ENCODE results near the gene IMPDH2. TPM values are rescaled to one million over a fixed set of nuclear protein-coding genes. Genes with fewer than 3 reads are reported as not detected.

Gene IMPDH2
- total and polyA plus RNA-seq, 2 experiments from 2014 or later: 121 to 210 TPM

GRCh38 chr3:49021813-49022687 lies 7.1 kb downstream of the IMPDH2 start, which contains the start of gene NDUFAF3:
NDUFAF3 (plus strand) TSS chr3:49022121; CDS start chr3:49022145, 24 bp downstream.
- DNase-seq: peak; percentile 97
- no peaks in the 10 kb centered on the region for H3K27me3 ChIP-seq (replicated peaks; ENCODE audit: insufficient read depth)
- H3K27ac ChIP-seq: peak within 1 kb of the TSS; percentile 99
- H4K20me1 ChIP-seq (ENCODE audit: insufficient read depth): no peaks in the 10 kb centered on the region
- TF ChIP-seq EZH2 (IDR thresholded peaks at IDR 0.05; ENCODE audit: insufficient read depth, poor library complexity, severe bottlenecking) (no peak), EZH2phosphoT487 (IDR thresholded peaks at IDR 0.05; ENCODE audit: insufficient read depth, low read depth) (no peak)
- 1% methylated on average over 64 to 70 of the region's 83 CpGs for WGBS, 2 experiments (ENCODE audit: low coverage in 1 of 2, low lambda C conversion rate in 2 of 2, missing lambda C conversion rate in 2 of 2)
- peaks cover 6% of the 10 kb centered on the region for H3K4me1 ChIP-seq (ENCODE audit: insufficient read depth)
- H3K9me2 ChIP-seq (ENCODE audit: insufficient read depth): no peaks in the 10 kb centered on the region
- peaks cover 40% of the 10 kb centered on the region for H3F3A ChIP-seq (ENCODE audit: insufficient read depth)
- peak within 1 kb of the TSS; percentile 79 for H2AFZ ChIP-seq
- peak within 1 kb of the TSS; percentile 87 for H3K4me2 ChIP-seq (ENCODE audit: unreplicated experiment)
- H3K9me3 ChIP-seq (ENCODE audit: low read depth): no peaks in the 10 kb centered on the region
- H3K79me2 ChIP-seq (ENCODE audit: insufficient read depth): peaks cover 76% of the 10 kb centered on the region
- peak within 1 kb of the TSS; percentile 96 for H3K9ac ChIP-seq
- H3K4me3 ChIP-seq: peak within 1 kb of the TSS; percentile 84
- in situ Hi-C loops (cut with MboI): no loop called here
- H3K36me3 ChIP-seq (ENCODE audit: low read depth): peaks cover 14% of the 10 kb centered on the region

- DNase-seq: peak; percentile 100
- Histone ChIP-seq H3K9me2 (ENCODE audit: insufficient read depth) (no peaks in the 10 kb centered on the region), H3K4me1 (ENCODE audit: insufficient read depth) (peaks cover 5% of the 10 kb centered on the region; the same call in 1 of the 2 replicates), H4K20me1 (ENCODE audit: insufficient read depth) (no peaks in the 10 kb centered on the region), H3K27ac (peak overlapping the region; percentile 99), H3K79me2 (ENCODE audit: insufficient read depth) (peaks cover 73% of the 10 kb centered on the region), H3F3A (ENCODE audit: insufficient read depth) (peaks cover 39% of the 10 kb centered on the region), H3K9ac (peak overlapping the region; percentile 96), H3K27me3 (replicated peaks; ENCODE audit: insufficient read depth) (no peaks in the 10 kb centered on the region), H3K4me2 (ENCODE audit: unreplicated experiment) (peak overlapping the region; percentile 87), H3K36me3 (ENCODE audit: low read depth) (peaks cover 14% of the 10 kb centered on the region), H3K4me3 (peak overlapping the region; percentile 84), H2AFZ (peak overlapping the region; percentile 79), H3K9me3 (ENCODE audit: low read depth) (no peaks in the 10 kb centered on the region)
- in situ Hi-C loops (cut with MboI): no loop called here
- TF ChIP-seq EZH2 (IDR thresholded peaks at IDR 0.05; ENCODE audit: insufficient read depth, poor library complexity, severe bottlenecking) (no peak), EZH2phosphoT487 (IDR thresholded peaks at IDR 0.05; ENCODE audit: insufficient read depth, low read depth) (no peak)
- 1% methylated on average over 47 to 58 of the region's 60 CpGs for WGBS, 2 experiments (ENCODE audit: low coverage in 1 of 2, low lambda C conversion rate in 2 of 2, missing lambda C conversion rate in 2 of 2)
These were observed 7.9 kb downstream of the IMPDH2 start for GRCh38 chr3:49021213-49021812.

- H4K20me1 ChIP-seq (ENCODE audit: insufficient read depth): no peaks in the 10 kb centered on the region
- H3K27me3 ChIP-seq (replicated peaks; ENCODE audit: insufficient read depth): no peaks in the 10 kb centered on the region
- H3K9me2 ChIP-seq (ENCODE audit: insufficient read depth): no peaks in the 10 kb centered on the region
- H3K4me3 ChIP-seq: peak overlapping the region; percentile 84
- TF ChIP-seq EZH2phosphoT487 (IDR thresholded peaks at IDR 0.05; ENCODE audit: insufficient read depth, low read depth) (no peak), EZH2 (IDR thresholded peaks at IDR 0.05; ENCODE audit: insufficient read depth, poor library complexity, severe bottlenecking) (no peak)
- peak; percentile 67 for DNase-seq
- H3F3A ChIP-seq (ENCODE audit: insufficient read depth): peaks cover 40% of the 10 kb centered on the region
- 2 to 4% methylated on average over 30 to 41 of the region's 51 CpGs for WGBS, 2 experiments (ENCODE audit: low coverage in 1 of 2, low lambda C conversion rate in 2 of 2, missing lambda C conversion rate in 2 of 2)
- H3K4me2 ChIP-seq (ENCODE audit: unreplicated experiment): peak overlapping the region; percentile 87
- H2AFZ ChIP-seq: peak overlapping the region; percentile 28
- no peaks in the 10 kb centered on the region for H3K9me3 ChIP-seq (ENCODE audit: low read depth)
- peaks cover 15% of the 10 kb centered on the region for H3K36me3 ChIP-seq (ENCODE audit: low read depth)
- H3K79me2 ChIP-seq (ENCODE audit: insufficient read depth): peaks cover 66% of the 10 kb centered on the region
- in situ Hi-C loops (cut with MboI): no loop called here
- peak overlapping the region; percentile 96 for H3K9ac ChIP-seq
- peaks cover 5% of the 10 kb centered on the region; the same call in 1 of the 2 replicates for H3K4me1 ChIP-seq (ENCODE audit: insufficient read depth)
- peak overlapping the region; percentile 99 for H3K27ac ChIP-seq
These were observed 8.6 kb downstream of the IMPDH2 start for GRCh38 chr3:49020330-49021212.

- H3K27ac ChIP-seq: peak overlapping the region; percentile 99
- H3K9me2 ChIP-seq (ENCODE audit: insufficient read depth): no peaks in the 10 kb centered on the region
- TF ChIP-seq EZH2 (IDR thresholded peaks at IDR 0.05; ENCODE audit: insufficient read depth, poor library complexity, severe bottlenecking) (no peak), EZH2phosphoT487 (IDR thresholded peaks at IDR 0.05; ENCODE audit: insufficient read depth, low read depth) (no peak)
- peaks cover 40% of the 10 kb centered on the region for H3F3A ChIP-seq (ENCODE audit: insufficient read depth)
- H2AFZ ChIP-seq: peak overlapping the region; percentile 28; the same call in 1 of the 2 replicates
- no peaks in the 10 kb centered on the region for H3K9me3 ChIP-seq (ENCODE audit: low read depth)
- no peaks in the 10 kb centered on the region for H4K20me1 ChIP-seq (ENCODE audit: insufficient read depth)
- H3K36me3 ChIP-seq (ENCODE audit: low read depth): peaks cover 18% of the 10 kb centered on the region
- peaks cover 5% of the 10 kb centered on the region; the same call in 1 of the 2 replicates for H3K4me1 ChIP-seq (ENCODE audit: insufficient read depth)
- H3K79me2 ChIP-seq (ENCODE audit: insufficient read depth): peaks cover 59% of the 10 kb centered on the region
- 52 to 62% methylated on average over 10 to 12 of the region's 12 CpGs for WGBS, 2 experiments (ENCODE audit: low coverage in 1 of 2, low lambda C conversion rate in 2 of 2, missing lambda C conversion rate in 2 of 2)
- H3K9ac ChIP-seq: peak overlapping the region; percentile 96
- H3K4me2 ChIP-seq (ENCODE audit: unreplicated experiment): peak overlapping the region; percentile 87
- peak overlapping the region; percentile 84 for H3K4me3 ChIP-seq
- DNase-seq: peak; percentile 64
- in situ Hi-C loops (cut with MboI): no loop called here
- no peaks in the 10 kb centered on the region for H3K27me3 ChIP-seq (replicated peaks; ENCODE audit: insufficient read depth)
These were observed 9.3 kb downstream of the IMPDH2 start for GRCh38 chr3:49019941-49020329.
